Measurements from ENCODE around the gene DPH1.

DNA sequence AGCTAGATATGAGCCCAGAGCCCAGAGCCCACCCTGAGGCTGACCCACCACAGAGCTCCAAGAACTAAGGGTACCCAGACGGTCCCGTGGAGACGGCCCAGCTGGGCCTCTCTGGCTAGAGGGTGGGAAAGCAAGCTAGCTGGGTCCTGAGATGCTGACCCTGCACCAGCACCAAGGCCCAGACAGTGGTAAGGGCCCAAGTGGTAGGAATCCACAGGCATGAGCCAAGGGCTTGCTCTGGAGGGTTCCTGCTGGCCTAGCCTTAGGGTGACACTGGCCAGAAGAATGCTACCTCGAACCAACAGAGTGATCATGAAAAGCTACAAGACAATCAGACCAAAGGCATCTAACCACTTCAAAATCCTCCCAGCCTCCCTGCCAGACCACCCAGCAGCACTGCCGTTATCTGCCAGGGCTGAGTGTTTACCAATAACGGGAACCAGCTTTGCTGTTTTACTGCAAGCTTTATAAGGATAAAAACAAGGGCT, 38.1 kb downstream of the DPH1 start:
- TF ChIP-seq, protein P1, sequence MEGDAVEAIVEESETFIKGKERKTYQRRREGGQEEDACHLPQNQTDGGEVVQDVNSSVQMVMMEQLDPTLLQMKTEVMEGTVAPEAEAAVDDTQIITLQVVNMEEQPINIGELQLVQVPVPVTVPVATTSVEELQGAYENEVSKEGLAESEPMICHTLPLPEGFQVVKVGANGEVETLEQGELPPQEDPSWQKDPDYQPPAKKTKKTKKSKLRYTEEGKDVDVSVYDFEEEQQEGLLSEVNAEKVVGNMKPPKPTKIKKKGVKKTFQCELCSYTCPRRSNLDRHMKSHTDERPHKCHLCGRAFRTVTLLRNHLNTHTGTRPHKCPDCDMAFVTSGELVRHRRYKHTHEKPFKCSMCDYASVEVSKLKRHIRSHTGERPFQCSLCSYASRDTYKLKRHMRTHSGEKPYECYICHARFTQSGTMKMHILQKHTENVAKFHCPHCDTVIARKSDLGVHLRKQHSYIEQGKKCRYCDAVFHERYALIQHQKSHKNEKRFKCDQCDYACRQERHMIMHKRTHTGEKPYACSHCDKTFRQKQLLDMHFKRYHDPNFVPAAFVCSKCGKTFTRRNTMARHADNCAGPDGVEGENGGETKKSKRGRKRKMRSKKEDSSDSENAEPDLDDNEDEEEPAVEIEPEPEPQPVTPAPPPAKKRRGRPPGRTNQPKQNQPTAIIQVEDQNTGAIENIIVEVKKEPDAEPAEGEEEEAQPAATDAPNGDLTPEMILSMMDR (IDR thresholded peaks at IDR 0.05), result no peak
- no peak for TF ChIP-seq POLR2A (IDR thresholded peaks at IDR 0.05)
